IPS DF 4.7 (cell line): ENCODE data around the gene C17orf107.

Source experiments
- DNase-seq: peaks from one replicate; pipeline ENCODE4 v3.0.0-alpha.2; 2013; ENCODE audit warnings: low spot score; ENCODE audit errors: extremely low read depth

The C17orf107 gene

GRCh38 chr17:4934173-4934979, 35.0 kb downstream of the C17orf107 start:
- DNase-seq = no peak

GRCh38 chr17:4935650-4936049, 36.3 kb downstream of the C17orf107 start:
- DNase-seq = no peak

- no peak for DNase-seq
Measured at GRCh38 chr17:4936436-4936835, 37.1 kb downstream of the C17orf107 start.

- no peak for DNase-seq
Measured at GRCh38 chr17:4937553-4937952, 38.2 kb downstream of the C17orf107 start.

- DNase-seq = no peak
Measured at GRCh38 chr17:4938069-4938491, 38.7 kb downstream of the C17orf107 start.

GRCh38 chr17:4938688-4939545, 39.6 kb downstream of the C17orf107 start:
- DNase-seq = no peak

- no peak for DNase-seq
Measured at GRCh38 chr17:4939546-4939795, 40.1 kb downstream of the C17orf107 start.

- DNase-seq = peak; percentile 94
Measured at GRCh38 chr17:4939796-4940554, 40.6 kb downstream of the C17orf107 start, which contains the start of the genes RNF167 and SLC25A11. Gene RNF167 (plus strand): TSS chr17:4940268. CDS start chr17:4940910, 642 bp downstream. Gene SLC25A11 (minus strand): TSS chr17:4940046. CDS start chr17:4939910, 136 bp downstream.

- no peak for DNase-seq
Measured at GRCh38 chr17:4940555-4941318, 41.4 kb downstream of the C17orf107 start.

- no peak for DNase-seq
Measured at GRCh38 chr17:4941319-4941610, 41.9 kb downstream of the C17orf107 start.

GRCh38 chr17:4942760-4943508, 43.6 kb downstream of the C17orf107 start:
- no peak for DNase-seq

GRCh38 chr17:4944163-4944553, 44.8 kb downstream of the C17orf107 start:
- DNase-seq = no peak

GRCh38 chr17:4944554-4945175, 45.3 kb downstream of the C17orf107 start:
- DNase-seq = no peak

- no peak for DNase-seq
Measured at GRCh38 chr17:4945176-4945943, 46.0 kb downstream of the C17orf107 start.

- no peak for DNase-seq
Measured at GRCh38 chr17:4945944-4946280, 46.6 kb downstream of the C17orf107 start.

- no peak for DNase-seq
Measured at GRCh38 chr17:4946312-4946976, 47.1 kb downstream of the C17orf107 start.

- DNase-seq = no peak
Measured at GRCh38 chr17:4947010-4947410, 47.7 kb downstream of the C17orf107 start.

GRCh38 chr17:4947411-4948165, 48.3 kb downstream of the C17orf107 start:
- DNase-seq = no peak
